ENCODE data around the gene P2RY13. TPM values are rescaled to one million over a fixed set of nuclear protein-coding genes. Genes with fewer than 3 reads are reported as not detected.
A peak's percentile ranks its signal among the peaks of the same experiment; 100 is the strongest.

Gene P2RY13
- total and polyA plus RNA-seq, 2 donors from 2014 or later: 0.71 to 2.5 TPM

- no peak for DNase-seq
- no peak overlapping the region for H3K4me3 ChIP-seq (ENCODE audit: low read length in 3 of 3)
- no peak for TF ChIP-seq CTCF (IDR thresholded peaks at IDR 0.05; ENCODE audit: borderline replicate concordance, extremely low read depth, insufficient read depth)
- no peaks in the 10 kb centered on the region for H3K9me3 ChIP-seq (ENCODE audit: control insufficient read depth in 2 of 3, insufficient read depth in 1 of 3, low read length in 3 of 3)
- H3K4me1 ChIP-seq (ENCODE audit: control insufficient read depth in 2 of 3, insufficient read depth in 2 of 3, low read depth in 1 of 3, low read length in 3 of 3): peaks cover 0 to 2% (median 0%) of the 10 kb centered on the region in 3 donors
- intact Hi-C loops (cut with DNase I): no loop called here
- H3K9ac ChIP-seq (ENCODE audit: low read length in 3 of 3): no peak overlapping the region
- H3K36me3 ChIP-seq (ENCODE audit: control insufficient read depth in 2 of 3, insufficient read depth in 3 of 3, low read length in 3 of 3): no peaks in the 10 kb centered on the region
- H3K27ac ChIP-seq (ENCODE audit: low read depth in 2 of 2, low read length in 2 of 2): no peak overlapping the region
- H3K27me3 ChIP-seq (ENCODE audit: control insufficient read depth, insufficient read depth, low read length): no peaks in the 10 kb centered on the region
- FAIRE-seq: no peak
Measured at GRCh38 chr3:151305775-151306151, 23.6 kb downstream of the P2RY13 start.

DNA sequence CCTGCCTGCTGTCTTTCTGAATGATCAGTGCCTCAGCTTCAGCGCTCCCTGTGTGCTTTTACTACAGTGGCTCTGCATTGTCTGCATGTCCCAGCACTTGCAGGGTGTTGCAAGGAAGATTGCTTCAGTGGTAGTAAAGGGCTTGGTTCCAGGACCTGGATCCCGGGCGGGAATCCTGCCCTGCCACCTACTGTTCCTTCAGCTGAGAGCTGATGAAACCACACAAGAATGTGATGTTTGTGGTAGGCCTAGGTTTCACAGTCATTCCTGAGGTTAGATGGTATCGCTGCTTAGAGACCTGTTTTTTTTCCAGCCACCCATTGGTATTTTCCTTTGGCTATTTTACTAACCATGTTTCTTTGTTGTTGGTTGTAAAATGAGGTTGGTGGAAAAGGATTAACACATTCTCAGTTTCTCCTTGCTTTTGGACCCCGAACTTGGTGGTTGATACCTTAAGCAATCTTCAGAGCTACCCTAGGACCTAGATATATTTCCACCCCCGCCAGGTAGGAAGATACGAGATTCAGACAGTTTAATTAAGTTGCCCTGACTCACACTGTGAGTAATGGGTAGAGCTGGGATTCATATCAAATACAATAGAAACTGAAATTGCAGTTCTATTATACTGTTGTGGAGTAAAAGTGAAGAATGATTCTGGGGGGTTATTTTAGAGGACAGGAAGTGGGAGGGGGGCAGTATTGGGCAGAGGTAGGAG is 24.1 kb downstream of the P2RY13 start:
- peak; percentile 26 to 72 (median 34) for DNase-seq
- intact Hi-C loops (cut with DNase I): no loop called here

DNA sequence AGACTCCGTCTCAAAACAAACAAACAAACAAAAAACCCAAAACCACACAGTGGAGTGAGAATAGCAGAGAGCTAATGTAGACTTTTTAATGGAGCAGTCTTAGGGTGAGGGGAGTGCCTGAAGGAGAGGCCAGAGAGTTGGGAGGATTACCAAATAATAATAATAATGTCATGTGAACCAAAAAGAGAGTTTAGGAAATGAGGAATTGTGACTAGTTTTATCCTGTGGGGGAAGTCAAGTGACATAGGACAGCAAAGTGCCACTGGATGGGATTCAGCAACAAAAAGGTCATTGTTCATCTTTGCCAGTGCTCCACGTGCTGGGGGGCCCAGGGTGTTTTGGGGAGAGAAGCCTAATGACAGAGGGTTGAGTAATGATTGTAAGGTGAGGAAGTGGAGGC is 25.6 kb downstream of the P2RY13 start:
- FAIRE-seq: no peak
- TF ChIP-seq CTCF (IDR thresholded peaks at IDR 0.05; ENCODE audit: borderline replicate concordance, extremely low read depth, insufficient read depth): no peak

More for the DNA sequence above, 24.1 kb downstream of the P2RY13 start:
- FAIRE-seq: no peak
- no peaks in the 10 kb centered on the region for H3K27me3 ChIP-seq (ENCODE audit: control insufficient read depth, insufficient read depth, low read length)
- peaks cover 0 to 2% (median 0%) of the 10 kb centered on the region in 3 donors for H3K4me1 ChIP-seq (ENCODE audit: control insufficient read depth in 2 of 3, insufficient read depth in 2 of 3, low read depth in 1 of 3, low read length in 3 of 3)
- no peak overlapping the region for H3K9ac ChIP-seq (ENCODE audit: low read length in 3 of 3)
- no peak for TF ChIP-seq CTCF (IDR thresholded peaks at IDR 0.05; ENCODE audit: borderline replicate concordance, extremely low read depth, insufficient read depth)
- H3K27ac ChIP-seq (ENCODE audit: low read depth in 2 of 2, low read length in 2 of 2): peak overlapping the region in 1 of 2 donors; percentile 3
- H3K36me3 ChIP-seq (ENCODE audit: control insufficient read depth in 2 of 3, insufficient read depth in 3 of 3, low read length in 3 of 3): no peaks in the 10 kb centered on the region
- H3K4me3 ChIP-seq (ENCODE audit: low read length in 3 of 3): no peak overlapping the region
- no peaks in the 10 kb centered on the region for H3K9me3 ChIP-seq (ENCODE audit: control insufficient read depth in 2 of 3, insufficient read depth in 1 of 3, low read length in 3 of 3)

More for the DNA sequence above, 25.6 kb downstream of the P2RY13 start:
- Histone ChIP-seq H3K4me1 (ENCODE audit: control insufficient read depth in 2 of 3, insufficient read depth in 2 of 3, low read depth in 1 of 3, low read length in 3 of 3) (peaks cover 0 to 2% (median 0%) of the 10 kb centered on the region in 3 donors), H3K36me3 (ENCODE audit: control insufficient read depth in 2 of 3, insufficient read depth in 3 of 3, low read length in 3 of 3) (no peaks in the 10 kb centered on the region), H3K9ac (ENCODE audit: low read length in 3 of 3) (no peak overlapping the region), H3K27ac (ENCODE audit: low read depth in 2 of 2, low read length in 2 of 2) (no peak overlapping the region), H3K9me3 (ENCODE audit: control insufficient read depth in 2 of 3, insufficient read depth in 1 of 3, low read length in 3 of 3) (no peaks in the 10 kb centered on the region), H3K27me3 (ENCODE audit: control insufficient read depth, insufficient read depth, low read length) (no peaks in the 10 kb centered on the region), H3K4me3 (ENCODE audit: low read length in 3 of 3) (no peak overlapping the region)
- DNase-seq: no peak
- intact Hi-C loops (cut with DNase I): no loop called here
